Hepatocyte (in vitro differentiated cells): ENCODE measurements around the gene CMTM4.

Experiments
- CTCF ChIP-seq: fragments of 200-600 bp; sonication (generic); IDR thresholded peaks from 2 replicates; pipeline ENCODE4 v1.5.1; 2016; ENCODE audit warnings: antibody characterized with exemption, mild to moderate bottlenecking; ENCODE audit not compliant: poor library complexity
- EZH2 ChIP-seq: fragments of 200-600 bp; sonication (generic); IDR thresholded peaks from 2 replicates; pipeline ENCODE4 v1.6.1; 2016; ENCODE audit warnings: antibody characterized with exemption, mild to moderate bottlenecking, borderline replicate concordance
- EZH2phosphoT487 ChIP-seq: fragments of 200-600 bp; sonication (generic); IDR thresholded peaks from one replicate; pipeline ENCODE4 v1.6.1; 2018; ENCODE audit warnings: antibody characterized with exemption, mild to moderate bottlenecking, low read depth, moderate library complexity; ENCODE audit not compliant: unreplicated experiment, severe bottlenecking

- TF ChIP-seq CTCF (no peak), EZH2 (no peak), EZH2phosphoT487 (no peak)
Observed at GRCh38 chr16:66731101-66731500, 34.6 kb upstream of the CMTM4 start.
